ENCODE results near the gene ITPR1. TPM values are rescaled to one million over a fixed set of nuclear protein-coding genes. Genes with fewer than 3 reads are reported as not detected.
A peak's percentile ranks its signal among the peaks of the same experiment; 100 is the strongest.

ITPR1 gene
- total and polyA plus RNA-seq, 2 experiments from 2014 or later = 1.4 to 2.5 TPM

DNA sequence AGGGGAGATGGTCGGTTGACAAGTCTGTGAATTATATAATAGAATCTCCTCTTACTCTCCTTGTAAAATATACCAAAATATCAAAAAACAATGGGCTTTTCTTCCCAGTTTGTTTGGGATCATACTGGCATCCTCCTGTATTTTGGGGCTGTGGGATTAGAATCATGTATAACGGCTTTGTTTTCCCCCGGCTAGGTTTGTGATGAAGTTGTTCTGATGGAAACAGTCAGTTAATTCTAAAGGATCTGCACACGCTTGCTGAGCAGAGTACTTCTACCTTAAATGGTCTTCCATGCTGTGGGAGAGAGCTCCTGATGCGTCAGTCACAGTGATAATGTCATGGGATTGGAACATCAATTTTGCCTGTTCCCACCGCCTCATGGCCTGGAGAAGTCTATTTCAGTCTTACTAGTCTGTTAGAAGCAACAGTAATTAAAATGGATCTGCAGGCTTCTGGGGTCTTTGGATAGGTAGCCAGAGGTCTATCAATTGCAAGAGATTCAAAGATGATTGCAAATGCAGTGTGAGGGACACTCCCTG is 81.3 kb downstream of the ITPR1 start:
- H3K27me3 ChIP-seq (replicated peaks; ENCODE audit: insufficient read depth) = no peaks in the 10 kb centered on the region
- TF ChIP-seq EZH2phosphoT487 (IDR thresholded peaks at IDR 0.05; ENCODE audit: insufficient read depth, low read depth) (no peak), EZH2 (IDR thresholded peaks at IDR 0.05; ENCODE audit: insufficient read depth, poor library complexity, severe bottlenecking) (no peak)
- no peaks in the 10 kb centered on the region for H3F3A ChIP-seq (ENCODE audit: insufficient read depth)
- no peaks in the 10 kb centered on the region for H3K9me2 ChIP-seq (ENCODE audit: insufficient read depth)
- DNase-seq = no peak
- H2AFZ ChIP-seq = no peak overlapping the region
- H3K9ac ChIP-seq = no peak overlapping the region
- H3K4me2 ChIP-seq (ENCODE audit: unreplicated experiment) = no peak overlapping the region
- no peaks in the 10 kb centered on the region for H3K79me2 ChIP-seq (ENCODE audit: insufficient read depth)
- WGBS, 2 experiments (ENCODE audit: low coverage in 1 of 2, low lambda C conversion rate in 2 of 2, missing lambda C conversion rate in 2 of 2) = 70 to 74% methylated on average over 6 of the region's 6 CpGs
- in situ Hi-C loops (cut with MboI) = no loop called here
- H3K27ac ChIP-seq = no peak overlapping the region
- H3K9me3 ChIP-seq (ENCODE audit: low read depth) = no peaks in the 10 kb centered on the region
- H3K4me3 ChIP-seq = no peak overlapping the region
- no peaks in the 10 kb centered on the region for H4K20me1 ChIP-seq (ENCODE audit: insufficient read depth)
- no peaks in the 10 kb centered on the region for H3K4me1 ChIP-seq (ENCODE audit: insufficient read depth)
- no peaks in the 10 kb centered on the region for H3K36me3 ChIP-seq (ENCODE audit: low read depth)

DNA sequence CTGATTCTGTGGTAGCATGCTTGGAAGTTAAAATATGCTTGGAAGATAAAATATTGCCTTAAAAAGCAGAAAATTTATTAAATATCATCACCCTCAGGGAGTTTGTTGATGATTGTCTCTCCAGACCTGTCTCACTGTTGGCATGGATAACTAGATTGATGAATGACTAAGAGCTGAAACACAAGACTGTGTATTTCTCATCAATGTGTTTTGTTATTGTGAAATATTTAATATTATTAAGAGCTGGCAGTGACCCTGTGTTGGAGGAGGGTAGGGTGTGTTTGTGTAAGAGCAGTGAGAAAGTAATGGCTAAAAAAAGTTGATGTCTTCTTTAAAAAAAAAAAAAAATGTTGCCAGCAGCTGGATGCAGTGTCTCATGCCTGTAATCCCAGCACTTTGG is 82.2 kb downstream of the ITPR1 start:
- Histone ChIP-seq H3F3A (ENCODE audit: insufficient read depth) (no peaks in the 10 kb centered on the region), H4K20me1 (ENCODE audit: insufficient read depth) (no peaks in the 10 kb centered on the region), H3K9ac (no peak overlapping the region), H3K9me3 (ENCODE audit: low read depth) (no peaks in the 10 kb centered on the region), H3K79me2 (ENCODE audit: insufficient read depth) (no peaks in the 10 kb centered on the region), H3K4me2 (ENCODE audit: unreplicated experiment) (no peak overlapping the region), H3K4me3 (no peak overlapping the region), H3K36me3 (ENCODE audit: low read depth) (no peaks in the 10 kb centered on the region), H3K27ac (no peak overlapping the region), H3K9me2 (ENCODE audit: insufficient read depth) (no peaks in the 10 kb centered on the region), H3K4me1 (ENCODE audit: insufficient read depth) (no peaks in the 10 kb centered on the region), H3K27me3 (replicated peaks; ENCODE audit: insufficient read depth) (no peaks in the 10 kb centered on the region), H2AFZ (no peak overlapping the region)
- DNase-seq = peak; percentile 2
- TF ChIP-seq EZH2 (IDR thresholded peaks at IDR 0.05; ENCODE audit: insufficient read depth, poor library complexity, severe bottlenecking) (no peak), EZH2phosphoT487 (IDR thresholded peaks at IDR 0.05; ENCODE audit: insufficient read depth, low read depth) (no peak)
- in situ Hi-C loops (cut with MboI) = no loop called here

DNA sequence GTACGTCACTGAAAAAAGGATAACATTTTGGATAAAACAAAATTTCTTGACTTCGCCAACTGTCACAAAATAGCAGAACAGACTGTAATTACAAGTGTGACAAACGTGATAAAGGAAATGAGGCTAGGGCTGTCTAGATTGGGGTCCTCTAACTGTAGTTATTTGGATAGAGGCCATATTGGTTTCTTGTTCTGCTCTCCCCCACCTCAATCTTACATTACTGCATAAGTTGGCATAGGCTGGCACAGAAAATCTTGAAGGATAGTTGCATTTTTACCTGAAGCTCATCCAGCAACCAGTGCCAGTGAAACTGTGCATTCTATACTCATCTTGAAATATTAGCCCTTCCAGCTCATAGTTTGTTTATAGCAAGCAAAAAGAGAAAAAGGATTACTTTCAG is 84.6 kb downstream of the ITPR1 start:
- H3K27me3 ChIP-seq (replicated peaks; ENCODE audit: insufficient read depth) = no peaks in the 10 kb centered on the region
- no peaks in the 10 kb centered on the region for H3F3A ChIP-seq (ENCODE audit: insufficient read depth)
- H2AFZ ChIP-seq = no peak overlapping the region
- H3K4me3 ChIP-seq = no peak overlapping the region
- no peaks in the 10 kb centered on the region for H3K36me3 ChIP-seq (ENCODE audit: low read depth)
- DNase-seq = no peak
- H3K27ac ChIP-seq = no peak overlapping the region
- no peaks in the 10 kb centered on the region for H3K4me1 ChIP-seq (ENCODE audit: insufficient read depth)
- no peaks in the 10 kb centered on the region for H3K79me2 ChIP-seq (ENCODE audit: insufficient read depth)
- in situ Hi-C loops (cut with MboI) = no loop called here
- no peak for TF ChIP-seq EZH2phosphoT487 (IDR thresholded peaks at IDR 0.05; ENCODE audit: insufficient read depth, low read depth)
- TF ChIP-seq EZH2 (IDR thresholded peaks at IDR 0.05; ENCODE audit: insufficient read depth, poor library complexity, severe bottlenecking) = no peak
- no peaks in the 10 kb centered on the region for H3K9me3 ChIP-seq (ENCODE audit: low read depth)
- H3K9me2 ChIP-seq (ENCODE audit: insufficient read depth) = no peaks in the 10 kb centered on the region
- H3K4me2 ChIP-seq (ENCODE audit: unreplicated experiment) = no peak overlapping the region
- WGBS, 2 experiments (ENCODE audit: low coverage in 1 of 2, low lambda C conversion rate in 2 of 2, missing lambda C conversion rate in 2 of 2) = 69 to 73% methylated on average over 3 of the region's 3 CpGs
- no peak overlapping the region for H3K9ac ChIP-seq
- H4K20me1 ChIP-seq (ENCODE audit: insufficient read depth) = no peaks in the 10 kb centered on the region

DNA sequence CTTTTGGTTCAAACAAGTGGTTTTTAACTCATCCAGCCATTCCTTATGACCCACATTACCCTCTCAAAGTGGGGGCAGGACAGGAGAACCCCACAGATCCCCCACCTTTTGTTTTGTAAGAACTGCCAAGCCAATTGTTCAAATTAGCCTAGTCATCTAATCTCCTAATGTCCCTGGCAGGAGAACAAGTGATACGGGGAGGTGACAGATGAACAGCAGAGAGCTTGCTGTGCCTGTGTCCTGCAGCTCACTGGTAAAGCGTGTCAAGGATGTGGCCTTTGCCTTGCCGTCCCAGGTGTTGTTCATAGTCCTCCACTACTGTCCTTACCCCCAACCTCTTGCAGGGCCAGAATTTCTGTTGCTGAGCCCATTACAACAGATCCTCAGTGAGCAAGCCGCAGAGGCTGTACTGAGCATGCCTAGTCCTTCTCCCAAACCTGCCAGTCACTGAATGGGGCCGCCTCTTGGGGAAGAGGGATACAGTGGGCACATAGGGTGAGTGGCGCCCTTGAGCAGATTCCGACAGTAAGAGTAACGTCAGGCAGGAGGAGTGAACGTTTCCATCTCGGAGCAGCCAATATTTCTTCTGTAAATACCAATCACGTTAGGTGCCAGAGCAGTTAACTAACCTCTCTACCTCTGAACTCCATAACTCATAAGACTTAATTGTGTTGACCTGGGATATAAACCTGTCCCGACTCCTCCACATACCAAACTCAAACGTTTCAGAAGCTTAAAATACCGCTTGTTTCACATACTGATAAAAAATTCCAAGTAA is 87.4 kb downstream of the ITPR1 start:
- Histone ChIP-seq H3K4me3 (no peak overlapping the region), H3K9me3 (ENCODE audit: low read depth) (no peaks in the 10 kb centered on the region), H3K4me2 (ENCODE audit: unreplicated experiment) (no peak overlapping the region), H2AFZ (no peak overlapping the region), H3K79me2 (ENCODE audit: insufficient read depth) (no peaks in the 10 kb centered on the region), H4K20me1 (ENCODE audit: insufficient read depth) (no peaks in the 10 kb centered on the region), H3K9me2 (ENCODE audit: insufficient read depth) (no peaks in the 10 kb centered on the region), H3K4me1 (ENCODE audit: insufficient read depth) (no peaks in the 10 kb centered on the region), H3K27ac (no peak overlapping the region), H3K9ac (no peak overlapping the region), H3F3A (ENCODE audit: insufficient read depth) (no peaks in the 10 kb centered on the region), H3K36me3 (ENCODE audit: low read depth) (no peaks in the 10 kb centered on the region), H3K27me3 (replicated peaks; ENCODE audit: insufficient read depth) (no peaks in the 10 kb centered on the region; the same call in 1 of the 2 replicates)
- no peak for DNase-seq
- TF ChIP-seq EZH2 (IDR thresholded peaks at IDR 0.05; ENCODE audit: insufficient read depth, poor library complexity, severe bottlenecking) = no peak
- no peak for TF ChIP-seq EZH2phosphoT487 (IDR thresholded peaks at IDR 0.05; ENCODE audit: insufficient read depth, low read depth)
- WGBS, 2 experiments (ENCODE audit: low coverage in 1 of 2, low lambda C conversion rate in 2 of 2, missing lambda C conversion rate in 2 of 2) = 64 to 69% methylated on average over 14 of the region's 14 CpGs
- in situ Hi-C loops (cut with MboI) = no loop called here
